H9 (cell line): ENCODE results near the gene MORC2. TPM values are rescaled to one million over a fixed set of nuclear protein-coding genes. Genes with fewer than 3 reads are reported as not detected.

Source experiments
- DNase-seq: peaks from one replicate; pipeline ENCODE4 v3.0.0-alpha.2; 2017
- H2AFZ ChIP-seq: one replicate; pipeline ENCODE4 v1.6.1; 2013; ENCODE audit warnings: mild to moderate bottlenecking, low read length, control low read depth, moderate library complexity
- H2AK5ac ChIP-seq: 2 replicates; pipeline ENCODE4 v1.6.1; 2013; ENCODE audit warnings: low read length, control low read depth, mixed read lengths; ENCODE audit not compliant: insufficient read length
- H2BK120ac ChIP-seq: one replicate; pipeline ENCODE4 v1.6.1; 2013; ENCODE audit warnings: low read depth, mild to moderate bottlenecking, low read length, control low read depth, inconsistent platforms; ENCODE audit not compliant: poor library complexity, severe bottlenecking
- H2BK12ac ChIP-seq: 2 replicates; pipeline ENCODE4 v1.6.1; 2013; ENCODE audit warnings: low read length, control low read depth, mixed read lengths, low read depth; ENCODE audit not compliant: insufficient read length
- H2BK15ac ChIP-seq: 2 replicates; pipeline ENCODE4 v1.6.1; 2013; ENCODE audit warnings: low read depth, low read length, control low read depth
- H2BK20ac ChIP-seq: one replicate; pipeline ENCODE4 v1.6.1; 2013; ENCODE audit warnings: low read depth, mild to moderate bottlenecking, low read length, control low read depth, inconsistent platforms; ENCODE audit not compliant: poor library complexity, severe bottlenecking
- H2BK5ac ChIP-seq: 2 replicates; pipeline ENCODE4 v1.6.1; 2013; ENCODE audit warnings: low read length, control low read depth, mixed read lengths; ENCODE audit not compliant: insufficient read length
- H3K14ac ChIP-seq: 2 replicates; pipeline ENCODE4 v1.6.1; 2013; ENCODE audit warnings: low read length, control low read depth; ENCODE audit not compliant: insufficient read depth
- H3K18ac ChIP-seq: 2 replicates; pipeline ENCODE4 v1.6.1; 2013; ENCODE audit warnings: low read depth, mild to moderate bottlenecking, mixed read lengths, low read length, control low read depth; ENCODE audit not compliant: insufficient read length
- H3K23ac ChIP-seq: 2 replicates; pipeline ENCODE4 v1.6.1; 2013; ENCODE audit warnings: low read length, control low read depth, mixed read lengths, low read depth; ENCODE audit not compliant: insufficient read length
- H3K23me2 ChIP-seq: 2 replicates; pipeline ENCODE4 v1.6.1; 2013; ENCODE audit warnings: low read depth, mild to moderate bottlenecking, mixed read lengths, low read length, control low read depth; ENCODE audit not compliant: insufficient read length, poor library complexity, severe bottlenecking
- H3K27ac ChIP-seq: 2 replicates; pipeline ENCODE4 v1.5.1; 2013; ENCODE audit warnings: low read length, control low read depth, mixed read lengths, low read depth; ENCODE audit not compliant: insufficient read length
- H3K27me3 ChIP-seq: 2 replicates; pipeline ENCODE4 v1.6.1; 2013; ENCODE audit warnings: low read length, control low read depth, inconsistent platforms; ENCODE audit not compliant: insufficient read depth
- H3K4ac ChIP-seq: 2 replicates; pipeline ENCODE4 v1.6.1; 2013; ENCODE audit warnings: low read depth, mild to moderate bottlenecking, control low read depth, inconsistent platforms, low read length, moderate library complexity
- H3K4me1 ChIP-seq: 2 replicates; pipeline ENCODE4 v1.6.1; 2013; ENCODE audit warnings: low read length, control low read depth, inconsistent platforms; ENCODE audit not compliant: insufficient read depth
- H3K4me2 ChIP-seq: 2 replicates; pipeline ENCODE4 v1.6.1; 2013; ENCODE audit warnings: low read length, control low read depth, mixed read lengths; ENCODE audit not compliant: insufficient read length, insufficient read depth
- H3K56ac ChIP-seq: 2 replicates; pipeline ENCODE4 v1.6.1; 2013; ENCODE audit warnings: low read depth, mild to moderate bottlenecking, mixed read lengths, low read length, control low read depth; ENCODE audit not compliant: insufficient read length
- H3K79me1 ChIP-seq: 2 replicates; pipeline ENCODE4 v1.6.1; 2013; ENCODE audit warnings: low read depth, mild to moderate bottlenecking, moderate library complexity, low read length, control low read depth, inconsistent platforms; ENCODE audit not compliant: insufficient read depth, poor library complexity, severe bottlenecking
- H3K79me2 ChIP-seq: 2 replicates; pipeline ENCODE4 v1.6.1; 2013; ENCODE audit warnings: low read length, control low read depth, inconsistent platforms; ENCODE audit not compliant: insufficient read depth
- H3K9ac ChIP-seq: 2 replicates; pipeline ENCODE4 v1.6.1; 2013; ENCODE audit warnings: low read length, control low read depth, mixed read lengths; ENCODE audit not compliant: insufficient read length; ENCODE audit errors: extremely low read depth
- H3K9me3 ChIP-seq: one replicate; pipeline ENCODE4 v1.6.1; 2013; ENCODE audit warnings: low read depth, low read length, inconsistent platforms; ENCODE audit not compliant: control insufficient read depth
- H3T11ph ChIP-seq: one replicate; pipeline ENCODE4 v1.6.1; 2013; ENCODE audit warnings: mild to moderate bottlenecking, low read length, control low read depth, inconsistent platforms
- H4K20me1 ChIP-seq: one replicate; pipeline ENCODE4 v1.6.1; 2013; ENCODE audit not compliant: control insufficient read depth, insufficient read length, insufficient read depth
- H4K5ac ChIP-seq: 2 replicates; pipeline ENCODE4 v1.6.1; 2013; ENCODE audit warnings: low read depth, mild to moderate bottlenecking, mixed read lengths, low read length, control low read depth; ENCODE audit not compliant: insufficient read length
- H4K8ac ChIP-seq: replicated peaks from 2 replicates; pipeline ENCODE4 v1.6.1; 2013; ENCODE audit warnings: low read length, control low read depth, mixed read lengths, low read depth; ENCODE audit not compliant: insufficient read length
- H4K91ac ChIP-seq: 2 replicates; pipeline ENCODE4 v1.6.1; 2013; ENCODE audit warnings: low read depth, mild to moderate bottlenecking, moderate library complexity, mixed read lengths, low read length, control low read depth; ENCODE audit not compliant: insufficient read length
- H3K27ac Mint-ChIP-seq, 3 experiments: 2 replicates in 2 of 3; 3 replicates in 1 of 3; pipeline ENCODE4 v1.8.0; 2020 to 2021; ENCODE audit warnings: mixed read lengths in 3 of 3, mild to moderate bottlenecking in 1 of 3, moderate library complexity in 1 of 3
- H3K27me3 Mint-ChIP-seq: 2 replicates; pipeline ENCODE4 v1.8.0; 2021; ENCODE audit warnings: low read depth, mild to moderate bottlenecking, moderate library complexity, mixed read lengths
- H3K36me3 Mint-ChIP-seq, 3 experiments: 2 replicates in 2 of 3; 3 replicates in 1 of 3; pipeline ENCODE4 v1.8.0; 2020 to 2021; ENCODE audit warnings: low read depth in 3 of 3, mixed read lengths in 3 of 3; ENCODE audit not compliant: insufficient read depth in 1 of 3
- H3K4me1 Mint-ChIP-seq, 2 experiments: 2 replicates each; pipeline ENCODE4 v1.8.0; 2020; ENCODE audit warnings: mixed read lengths in 2 of 2
- H3K4me3 Mint-ChIP-seq, 2 experiments: 2 replicates in 1 of 2; 3 replicates in 1 of 2; pipeline ENCODE4 v1.8.0; 2020 to 2021; ENCODE audit warnings: mild to moderate bottlenecking in 2 of 2, mixed read lengths in 2 of 2, moderate library complexity in 1 of 2
- H3K9me3 Mint-ChIP-seq, 2 experiments: 2 replicates in 1 of 2; 3 replicates in 1 of 2; pipeline ENCODE4 v1.8.0; 2020; ENCODE audit warnings: mild to moderate bottlenecking in 2 of 2, mixed read lengths in 2 of 2, moderate library complexity in 1 of 2
- total RNA-seq: library from RNA; stranded (reverse); gene quantifications from 2 replicates; pipeline ENCODE4 v1.2.1, GENCODE V29; 2021
- TF ChIP-seq, protein P1 (sequence below): fragments of 200-600 bp; sonication (generic); conservative IDR thresholded peaks from 3 replicates; pipeline ENCODE4 v1.8.0; 2021; ENCODE audit warnings: antibody characterized with exemption, mild to moderate bottlenecking

Gene MORC2
- total RNA-seq, 1 experiment from 2014 or later, result 37.4 TPM

DNA sequence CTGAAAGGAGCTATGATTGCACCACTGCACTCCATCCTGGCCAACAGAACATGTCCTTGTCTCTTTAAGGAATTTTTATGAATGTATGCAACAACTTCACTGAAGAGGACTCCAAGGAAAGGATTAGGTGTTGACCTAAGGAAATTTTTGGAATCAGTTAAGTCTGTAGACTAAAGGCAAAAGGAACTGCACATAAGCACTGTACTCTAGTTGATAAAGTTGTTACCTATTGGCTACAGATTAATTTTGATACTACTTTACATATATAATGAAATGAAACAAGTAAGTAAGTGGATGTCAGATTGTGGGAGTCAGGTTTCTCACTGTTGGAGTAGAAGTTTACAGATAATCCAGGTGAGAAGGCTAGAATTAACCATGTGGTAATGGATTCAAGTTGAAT is 37.0 kb upstream of the MORC2 start:
- Histone ChIP-seq H3K18ac (no peak overlapping the region), H3K9ac (no peak overlapping the region), H3K27ac (no peak overlapping the region), H3K4ac (no peak overlapping the region), H3K79me2 (no peaks in the 10 kb centered on the region), H3K14ac (no peak overlapping the region), H3K79me1 (no peaks in the 10 kb centered on the region), H3K27me3 (no peaks in the 10 kb centered on the region), H4K5ac (no peak overlapping the region), H2AFZ (no peak overlapping the region), H2BK5ac (no peak overlapping the region), H3K9me3 (no peaks in the 10 kb centered on the region), H2BK12ac (no peak overlapping the region), H2BK120ac (no peak overlapping the region), H3K4me2 (no peak overlapping the region), H3K4me1 (peaks cover 2% of the 10 kb centered on the region; the same call in 1 of the 2 replicates), H3K56ac (no peak overlapping the region), H4K91ac (no peak overlapping the region), H3K23me2 (no peaks in the 10 kb centered on the region), H2AK5ac (no peak overlapping the region), H2BK20ac (no peak overlapping the region), H4K20me1 (no peaks in the 10 kb centered on the region), H3T11ph (no peak overlapping the region), H3K23ac (no peak overlapping the region), H2BK15ac (no peak overlapping the region), H4K8ac (no peak overlapping the region)
- TF ChIP-seq, protein P1, sequence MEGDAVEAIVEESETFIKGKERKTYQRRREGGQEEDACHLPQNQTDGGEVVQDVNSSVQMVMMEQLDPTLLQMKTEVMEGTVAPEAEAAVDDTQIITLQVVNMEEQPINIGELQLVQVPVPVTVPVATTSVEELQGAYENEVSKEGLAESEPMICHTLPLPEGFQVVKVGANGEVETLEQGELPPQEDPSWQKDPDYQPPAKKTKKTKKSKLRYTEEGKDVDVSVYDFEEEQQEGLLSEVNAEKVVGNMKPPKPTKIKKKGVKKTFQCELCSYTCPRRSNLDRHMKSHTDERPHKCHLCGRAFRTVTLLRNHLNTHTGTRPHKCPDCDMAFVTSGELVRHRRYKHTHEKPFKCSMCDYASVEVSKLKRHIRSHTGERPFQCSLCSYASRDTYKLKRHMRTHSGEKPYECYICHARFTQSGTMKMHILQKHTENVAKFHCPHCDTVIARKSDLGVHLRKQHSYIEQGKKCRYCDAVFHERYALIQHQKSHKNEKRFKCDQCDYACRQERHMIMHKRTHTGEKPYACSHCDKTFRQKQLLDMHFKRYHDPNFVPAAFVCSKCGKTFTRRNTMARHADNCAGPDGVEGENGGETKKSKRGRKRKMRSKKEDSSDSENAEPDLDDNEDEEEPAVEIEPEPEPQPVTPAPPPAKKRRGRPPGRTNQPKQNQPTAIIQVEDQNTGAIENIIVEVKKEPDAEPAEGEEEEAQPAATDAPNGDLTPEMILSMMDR, result no peak
- H3K9me3 Mint-ChIP-seq, result peaks cover 21 to 32% of the 10 kb centered on the region in 2 experiments
- H3K27me3 Mint-ChIP-seq, result peaks cover 14% of the 10 kb centered on the region
- H3K27ac Mint-ChIP-seq, result no peak overlapping the region
- no peak overlapping the region for H3K4me3 Mint-ChIP-seq
- DNase-seq, result no peak
- peaks cover 0 to 4% (median 3%) of the 10 kb centered on the region in 3 experiments; a peak in 3 of 7 replicates for H3K36me3 Mint-ChIP-seq
- H3K4me1 Mint-ChIP-seq, result peaks cover 3 to 4% of the 10 kb centered on the region in 2 experiments; a peak in 3 of 4 replicates
